Activated CD8-positive, alpha-beta T cell treated with anti-CD3 and anti-CD28 coated beads for 36 hours (primary cell): ENCODE measurements around the gene PADI4. TPM values are rescaled to one million over a fixed set of nuclear protein-coding genes. Genes with fewer than 3 reads are reported as not detected.

Experiments
- ATAC-seq: fragments of 200-7000 bp; cut with Tn5 transposase; one replicate; pipeline ENCODE4 v1.10.0; 2021; ENCODE audit warnings: mild to moderate bottlenecking, moderate library complexity
- CTCF ChIA-PET: fragments of 350-600 bp; sonication (Branson Sonifier 250); formaldehyde crosslinking; loops from one replicate; lab custom pipeline; 2021; ENCODE audit warnings: antibody characterized with exemption; lab: Charles Lee
- POLR2A ChIA-PET: fragments of 350-600 bp; sonication (Branson Sonifier 250); formaldehyde crosslinking; loops from one replicate; lab custom pipeline; 2021; ENCODE audit warnings: antibody characterized with exemption; lab: Charles Lee
- DNase-seq: peaks from one replicate; pipeline ENCODE4 v3.0.0-alpha.2; 2020
- H3K27ac Mint-ChIP-seq: one replicate; pipeline ENCODE4 v1.8.0; 2021; ENCODE audit warnings: mild to moderate bottlenecking, mixed read lengths
- H3K27me3 Mint-ChIP-seq: one replicate; pipeline ENCODE4 v1.8.0; 2021; ENCODE audit warnings: mixed read lengths
- H3K36me3 Mint-ChIP-seq: one replicate; pipeline ENCODE4 v1.8.0; 2021; ENCODE audit warnings: low read depth, mixed read lengths
- H3K4me1 Mint-ChIP-seq: one replicate; pipeline ENCODE4 v1.8.0; 2021; ENCODE audit warnings: low read depth, mixed read lengths
- H3K4me3 Mint-ChIP-seq: one replicate; pipeline ENCODE4 v1.8.0; 2021; ENCODE audit warnings: mild to moderate bottlenecking, moderate library complexity, mixed read lengths
- H3K9me3 Mint-ChIP-seq: one replicate; pipeline ENCODE4 v1.8.0; 2021; ENCODE audit warnings: mixed read lengths
- CTCF ChIP-seq: fragments of 200-600 bp; IDR thresholded peaks from one replicate; pipeline ENCODE4 v1.8.0; 2022; ENCODE audit warnings: antibody characterized with exemption, mild to moderate bottlenecking
- intact Hi-C: fragments of 100-400 bp; cut with micrococcal nuclease; formaldehyde crosslinking; loops from one replicate; pipeline ENCODE4 v1.10.0; 2022
- total RNA-seq, 2 experiments: library from RNA; stranded (reverse); gene quantifications; one replicate each; pipeline ENCODE4 v1.2.3, GENCODE V29; 2021

The PADI4 gene
- total RNA-seq, 2 experiments from 2014 or later = 1.6 to 1.8 TPM

- CTCF ChIA-PET = no interaction called here
- DNase-seq (no peak), ATAC-seq (no peak)
- H3K9me3 Mint-ChIP-seq = no peaks in the 10 kb centered on the region
- peaks cover 12% of the 10 kb centered on the region for H3K4me1 Mint-ChIP-seq
- H3K4me3 Mint-ChIP-seq = no peak overlapping the region
- H3K36me3 Mint-ChIP-seq = no peaks in the 10 kb centered on the region
- H3K27ac Mint-ChIP-seq = no peak overlapping the region
- intact Hi-C loops = no loop called here
- H3K27me3 Mint-ChIP-seq = peaks cover 3% of the 10 kb centered on the region
- POLR2A ChIA-PET = no interaction called here
- no peak for TF ChIP-seq CTCF
Measured at GRCh38 chr1:17360272-17360956, 52.4 kb downstream of the PADI4 start.

DNA sequence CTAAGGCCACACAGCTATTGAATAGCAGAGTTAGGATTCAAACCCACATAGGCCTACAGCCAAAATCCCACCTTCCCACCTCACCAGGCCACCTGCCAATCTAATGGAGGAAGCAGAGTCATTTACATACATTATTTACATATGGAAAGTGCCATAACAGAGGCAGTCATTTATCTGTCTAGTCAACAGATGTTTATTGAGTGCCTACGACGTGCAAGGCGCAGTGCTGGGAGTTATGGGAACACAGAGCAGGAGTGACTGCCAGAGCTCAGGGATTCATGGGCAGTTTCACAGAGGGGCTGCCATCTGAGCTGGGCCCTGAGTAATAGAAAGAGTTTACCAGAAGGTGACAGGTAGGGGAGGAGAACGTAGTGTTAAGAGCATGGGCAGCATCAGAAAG is 53.7 kb downstream of the PADI4 start:
- no peak overlapping the region for H3K27ac Mint-ChIP-seq
- intact Hi-C loops = no loop called here

GRCh38 chr1:17363351-17363750 is 55.4 kb downstream of the PADI4 start:
- no peaks in the 10 kb centered on the region for H3K4me1 Mint-ChIP-seq
- CTCF ChIA-PET = no interaction called here

More for the DNA sequence above, 53.7 kb downstream of the PADI4 start:
- DNase-seq = no peak
- ChIA-PET POLR2A (no interaction called here), CTCF (no interaction called here)
- H3K4me1 Mint-ChIP-seq = peaks cover 1% of the 10 kb centered on the region
- H3K9me3 Mint-ChIP-seq = no peaks in the 10 kb centered on the region
- no peak overlapping the region for H3K4me3 Mint-ChIP-seq
- H3K27me3 Mint-ChIP-seq = peaks cover 8% of the 10 kb centered on the region
- no peak for ATAC-seq
- no peak for TF ChIP-seq CTCF
- no peaks in the 10 kb centered on the region for H3K36me3 Mint-ChIP-seq

DNA sequence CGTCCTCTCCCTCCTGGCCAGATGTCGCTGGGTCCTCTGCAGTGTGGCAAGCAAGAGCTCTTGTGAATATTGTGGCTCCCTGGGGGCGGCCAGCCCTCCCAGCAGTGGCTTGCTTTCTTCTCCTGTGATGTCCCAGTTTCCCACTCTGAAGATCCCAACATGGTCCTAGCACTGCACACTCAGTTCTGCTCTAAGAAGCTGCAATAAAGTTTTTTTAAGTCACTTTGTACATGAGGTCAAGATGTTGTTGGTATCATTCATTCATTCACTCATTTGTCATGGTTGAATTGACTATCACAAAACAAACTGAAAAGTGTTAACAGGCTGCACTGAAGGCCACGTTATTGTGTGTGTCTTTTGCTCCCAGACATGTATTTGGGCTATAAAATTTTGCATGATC is 55.8 kb downstream of the PADI4 start:
- no peak for ATAC-seq
- no peak overlapping the region for H3K27ac Mint-ChIP-seq
- ChIA-PET POLR2A (no interaction called here), CTCF (no interaction called here)
- intact Hi-C loops = no loop called here
- H3K4me3 Mint-ChIP-seq = no peak overlapping the region
- no peak for TF ChIP-seq CTCF
- H3K9me3 Mint-ChIP-seq = no peaks in the 10 kb centered on the region
- no peaks in the 10 kb centered on the region for H3K36me3 Mint-ChIP-seq
- H3K27me3 Mint-ChIP-seq = peaks cover 12% of the 10 kb centered on the region
- H3K4me1 Mint-ChIP-seq = no peaks in the 10 kb centered on the region
- DNase-seq = no peak

More at GRCh38 chr1:17363351-17363750, 55.4 kb downstream of the PADI4 start:
- Mint-ChIP-seq H3K27me3 (peaks cover 12% of the 10 kb centered on the region), H3K27ac (no peak overlapping the region), H3K36me3 (no peaks in the 10 kb centered on the region), H3K9me3 (no peaks in the 10 kb centered on the region), H3K4me3 (no peak overlapping the region)
- no peak for ATAC-seq
- no peak for DNase-seq
- no peak for TF ChIP-seq CTCF
- intact Hi-C loops = no loop called here
- POLR2A ChIA-PET = no interaction called here

- no peak overlapping the region for H3K4me3 Mint-ChIP-seq
- intact Hi-C loops = no loop called here
- no peaks in the 10 kb centered on the region for H3K4me1 Mint-ChIP-seq
- CTCF ChIA-PET = no interaction called here
- H3K27ac Mint-ChIP-seq = no peak overlapping the region
- POLR2A ChIA-PET = no interaction called here
- no peak for ATAC-seq
- no peaks in the 10 kb centered on the region for H3K36me3 Mint-ChIP-seq
- H3K27me3 Mint-ChIP-seq = peaks cover 12% of the 10 kb centered on the region
- TF ChIP-seq CTCF = no peak
- DNase-seq = no peak
- no peaks in the 10 kb centered on the region for H3K9me3 Mint-ChIP-seq
Measured at GRCh38 chr1:17365293-17365692, 57.3 kb downstream of the PADI4 start.
